MM.1S (cell line): ENCODE results near the gene BEND7.

ENCODE experiments used
- DNase-seq: peaks from one replicate; pipeline ENCODE4 v3.0.0-alpha.2; 2015
- H2AFZ ChIP-seq: fragments of 300-600 bp; sonication (generic); 2 replicates; pipeline ENCODE4 v1.6.0; 2016; ENCODE audit warnings: antibody characterized with exemption, low read length
- H3F3A ChIP-seq: fragments of 300-600 bp; sonication (generic); 2 replicates; pipeline ENCODE4 v1.6.1; 2016; ENCODE audit warnings: mild to moderate bottlenecking, antibody characterized with exemption, low read length, moderate library complexity, mixed read lengths; ENCODE audit not compliant: insufficient read depth
- H3K27ac ChIP-seq: fragments of 300-600 bp; sonication (generic); 2 replicates; pipeline ENCODE4 v1.5.1; 2016; ENCODE audit warnings: mild to moderate bottlenecking, low read length
- H3K27me3 ChIP-seq: fragments of 300-600 bp; sonication (generic); replicated peaks from 2 replicates; pipeline ENCODE4 v1.6.0; 2016; ENCODE audit warnings: low read length; ENCODE audit not compliant: insufficient read depth
- H3K36me3 ChIP-seq: fragments of 300-600 bp; sonication (generic); replicated peaks from 2 replicates; pipeline ENCODE4 v1.6.1; 2016; ENCODE audit warnings: mild to moderate bottlenecking, low read length, mixed read lengths; ENCODE audit not compliant: insufficient read depth
- H3K4me1 ChIP-seq: fragments of 300-600 bp; sonication (generic); 2 replicates; pipeline ENCODE4 v1.6.1; 2016; ENCODE audit warnings: low read length, mixed read lengths
- H3K4me2 ChIP-seq: fragments of 300-600 bp; sonication (generic); 2 replicates; pipeline ENCODE4 v1.6.0; 2016; ENCODE audit warnings: low read depth, low read length
- H3K4me3 ChIP-seq: fragments of 300-600 bp; sonication (generic); 2 replicates; pipeline ENCODE4 v1.5.1; 2016; ENCODE audit warnings: low read length, mixed read lengths
- H3K79me2 ChIP-seq: fragments of 300-600 bp; sonication (generic); 2 replicates; pipeline ENCODE4 v1.6.1; 2016; ENCODE audit warnings: mixed run types, low read length, mixed read lengths
- H3K9ac ChIP-seq: fragments of 300-600 bp; sonication (generic); 2 replicates; pipeline ENCODE4 v1.6.1; 2016; ENCODE audit warnings: low read length, mixed read lengths
- H3K9me2 ChIP-seq: fragments of 300-600 bp; sonication (generic); replicated peaks from 2 replicates; pipeline ENCODE4 v1.6.1; 2016; ENCODE audit warnings: mild to moderate bottlenecking, low read length, mixed read lengths; ENCODE audit not compliant: insufficient read depth
- H3K9me3 ChIP-seq: fragments of 300-600 bp; sonication (generic); replicated peaks from 2 replicates; pipeline ENCODE4 v1.6.1; 2016; ENCODE audit warnings: mild to moderate bottlenecking, low read length, mixed read lengths; ENCODE audit not compliant: insufficient read depth
- H4K20me1 ChIP-seq: fragments of 300-600 bp; sonication (generic); 2 replicates; pipeline ENCODE4 v1.6.1; 2016; ENCODE audit warnings: mild to moderate bottlenecking, low read length, moderate library complexity, mixed read lengths; ENCODE audit not compliant: insufficient read depth
- CTCF ChIP-seq: fragments of 300-600 bp; sonication (generic); IDR thresholded peaks from 2 replicates; pipeline ENCODE4 v1.5.1; 2016; ENCODE audit warnings: antibody characterized with exemption, low read length, mixed read lengths
- EZH2 ChIP-seq: fragments of 300-600 bp; sonication (generic); optimal IDR thresholded peaks from 2 replicates; pipeline ENCODE3; 2017; ENCODE audit warnings: low read depth, mild to moderate bottlenecking, antibody characterized with exemption, low read length, mixed read lengths
- EZH2phosphoT487 ChIP-seq: fragments of 300-600 bp; sonication (generic); IDR thresholded peaks from 2 replicates; pipeline ENCODE4 v1.6.1; 2018; ENCODE audit warnings: antibody characterized with exemption, low read length

The BEND7 gene

GRCh38 chr10:13449296-13449695, 79.5 kb downstream of the BEND7 start:
- H4K20me1 ChIP-seq = no peaks in the 10 kb centered on the region
- DNase-seq = no peak
- no peaks in the 10 kb centered on the region for H3K9me3 ChIP-seq
- H2AFZ ChIP-seq = no peak overlapping the region
- no peak overlapping the region for H3K9ac ChIP-seq
- no peak overlapping the region for H3K4me3 ChIP-seq
- no peak for TF ChIP-seq EZH2phosphoT487
- no peak for TF ChIP-seq EZH2
- TF ChIP-seq CTCF = no peak
- no peaks in the 10 kb centered on the region for H3K36me3 ChIP-seq
- H3K79me2 ChIP-seq = no peaks in the 10 kb centered on the region
- no peaks in the 10 kb centered on the region for H3K9me2 ChIP-seq
- no peaks in the 10 kb centered on the region for H3K4me1 ChIP-seq
- H3F3A ChIP-seq = no peaks in the 10 kb centered on the region
- no peak overlapping the region for H3K27ac ChIP-seq
- no peaks in the 10 kb centered on the region for H3K27me3 ChIP-seq
- H3K4me2 ChIP-seq = no peak overlapping the region

- TF ChIP-seq CTCF = no peak
- no peak for TF ChIP-seq EZH2phosphoT487
- no peak for TF ChIP-seq EZH2
Observed at GRCh38 chr10:13448216-13448615, 80.6 kb downstream of the BEND7 start.

GRCh38 chr10:13445656-13446400, 83.0 kb downstream of the BEND7 start:
- H3K9ac ChIP-seq = no peak overlapping the region
- H3K27ac ChIP-seq = no peak overlapping the region
- H4K20me1 ChIP-seq = no peaks in the 10 kb centered on the region
- H3K4me2 ChIP-seq = no peak overlapping the region
- no peak for DNase-seq
- H3K9me2 ChIP-seq = no peaks in the 10 kb centered on the region
- H3K4me3 ChIP-seq = no peak overlapping the region
- H3K4me1 ChIP-seq = no peaks in the 10 kb centered on the region
- no peaks in the 10 kb centered on the region for H3K9me3 ChIP-seq
- no peaks in the 10 kb centered on the region for H3K27me3 ChIP-seq
- H3K36me3 ChIP-seq = no peaks in the 10 kb centered on the region
- no peaks in the 10 kb centered on the region for H3K79me2 ChIP-seq
- H2AFZ ChIP-seq = no peak overlapping the region
- no peaks in the 10 kb centered on the region for H3F3A ChIP-seq
- TF ChIP-seq EZH2 (no peak), CTCF (no peak), EZH2phosphoT487 (no peak)

More at GRCh38 chr10:13448216-13448615, 80.6 kb downstream of the BEND7 start:
- Histone ChIP-seq H3K4me1 (no peaks in the 10 kb centered on the region), H3K36me3 (no peaks in the 10 kb centered on the region), H3K79me2 (no peaks in the 10 kb centered on the region), H3K9ac (no peak overlapping the region), H3K4me3 (no peak overlapping the region), H3K27ac (no peak overlapping the region), H3K9me2 (no peaks in the 10 kb centered on the region), H3K4me2 (no peak overlapping the region), H4K20me1 (no peaks in the 10 kb centered on the region), H3F3A (no peaks in the 10 kb centered on the region), H2AFZ (no peak overlapping the region), H3K27me3 (no peaks in the 10 kb centered on the region), H3K9me3 (no peaks in the 10 kb centered on the region)
- DNase-seq = no peak
